CD4-positive, alpha-beta T cell treated with Interleukin-1 beta for 1 hour (primary cell): ENCODE results near the gene SLITRK1.

ENCODE experiments used
- DNase-seq, 2 donors: peaks; one replicate each; pipeline ENCODE4 v3.0.0-alpha.2; 2020 to 2022

The SLITRK1 gene, protein sequence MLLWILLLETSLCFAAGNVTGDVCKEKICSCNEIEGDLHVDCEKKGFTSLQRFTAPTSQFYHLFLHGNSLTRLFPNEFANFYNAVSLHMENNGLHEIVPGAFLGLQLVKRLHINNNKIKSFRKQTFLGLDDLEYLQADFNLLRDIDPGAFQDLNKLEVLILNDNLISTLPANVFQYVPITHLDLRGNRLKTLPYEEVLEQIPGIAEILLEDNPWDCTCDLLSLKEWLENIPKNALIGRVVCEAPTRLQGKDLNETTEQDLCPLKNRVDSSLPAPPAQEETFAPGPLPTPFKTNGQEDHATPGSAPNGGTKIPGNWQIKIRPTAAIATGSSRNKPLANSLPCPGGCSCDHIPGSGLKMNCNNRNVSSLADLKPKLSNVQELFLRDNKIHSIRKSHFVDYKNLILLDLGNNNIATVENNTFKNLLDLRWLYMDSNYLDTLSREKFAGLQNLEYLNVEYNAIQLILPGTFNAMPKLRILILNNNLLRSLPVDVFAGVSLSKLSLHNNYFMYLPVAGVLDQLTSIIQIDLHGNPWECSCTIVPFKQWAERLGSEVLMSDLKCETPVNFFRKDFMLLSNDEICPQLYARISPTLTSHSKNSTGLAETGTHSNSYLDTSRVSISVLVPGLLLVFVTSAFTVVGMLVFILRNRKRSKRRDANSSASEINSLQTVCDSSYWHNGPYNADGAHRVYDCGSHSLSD

DNA sequence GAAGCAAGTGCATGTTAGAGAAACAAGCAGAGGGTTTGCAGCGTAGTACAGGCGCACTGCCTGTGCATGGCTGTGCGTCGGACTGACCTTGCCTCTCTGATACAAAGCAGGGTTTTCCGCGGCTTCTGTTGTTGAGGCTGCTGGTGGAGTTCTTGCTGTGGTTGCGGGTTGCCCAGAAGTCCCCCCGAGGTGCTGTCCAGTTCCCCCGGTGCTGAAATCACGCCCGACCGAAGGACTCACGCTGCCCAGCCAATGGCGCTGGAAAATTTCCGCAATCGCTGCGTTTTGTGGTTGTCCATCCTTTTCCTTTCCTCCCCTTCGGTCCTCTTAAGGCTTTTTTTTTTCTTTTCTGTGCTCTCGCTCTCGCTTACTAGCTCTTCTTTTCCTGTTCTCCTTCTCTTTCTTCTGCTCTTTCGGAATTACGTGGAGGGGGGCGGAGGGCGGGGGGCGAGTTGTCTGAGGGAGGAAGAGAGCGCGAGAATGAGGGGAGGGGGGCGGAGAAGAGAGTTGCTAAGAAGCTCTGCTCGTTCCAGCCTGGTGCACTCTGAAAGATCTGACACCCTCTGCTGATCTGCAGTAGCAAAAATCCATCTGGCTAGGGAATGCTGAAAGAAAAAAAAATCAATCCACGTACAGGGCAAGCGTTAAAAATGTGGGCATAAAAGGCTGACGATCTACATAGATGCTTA lies at the start of gene SLITRK1:
SLITRK1 (minus strand) TSS at position 558 of the 689 bp plus-strand sequence. CDS start 967 bp downstream, outside the sequence.
- peak in 1 of 2 donors; percentile 8 for DNase-seq

DNA sequence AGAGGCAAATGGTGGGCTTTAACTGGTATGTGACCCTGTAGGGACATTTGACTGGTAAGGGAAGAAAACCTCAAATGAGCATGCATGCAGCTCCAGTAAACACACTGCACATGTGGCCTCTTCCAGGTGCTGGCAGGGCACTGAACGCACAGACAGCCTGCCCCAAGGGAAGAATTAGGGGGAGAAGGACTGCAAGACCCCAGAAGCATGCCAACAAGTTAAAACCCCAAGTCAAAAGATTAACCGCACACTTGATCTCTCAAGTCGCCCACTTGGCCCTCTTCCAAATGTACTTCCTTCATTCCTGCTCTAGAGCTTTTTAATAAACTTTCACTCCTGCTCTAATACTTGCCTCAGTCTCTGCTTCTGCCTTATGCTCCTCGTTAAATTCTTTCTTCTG lies 46.9 kb upstream of the SLITRK1 start:
- no peak for DNase-seq

DNA sequence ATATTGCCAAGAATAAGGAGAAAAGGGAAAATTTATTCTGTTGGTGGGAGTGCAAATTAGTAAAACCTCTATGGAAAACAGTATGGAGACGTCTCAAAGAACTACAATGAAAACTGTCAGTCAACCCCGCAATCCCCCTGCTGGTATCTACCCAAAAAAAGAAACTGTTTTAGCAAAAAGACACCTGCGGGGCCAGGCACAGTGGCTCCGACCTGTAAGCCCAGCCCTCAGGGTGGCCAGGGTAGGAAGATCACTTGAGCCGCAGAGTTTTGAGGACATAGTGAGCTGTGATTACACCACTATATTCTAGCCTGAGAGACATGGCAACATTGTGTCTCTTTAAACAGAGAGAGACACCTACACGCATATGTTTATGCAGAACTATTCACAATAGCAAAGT lies 37.5 kb upstream of the SLITRK1 start:
- no peak for DNase-seq

DNA sequence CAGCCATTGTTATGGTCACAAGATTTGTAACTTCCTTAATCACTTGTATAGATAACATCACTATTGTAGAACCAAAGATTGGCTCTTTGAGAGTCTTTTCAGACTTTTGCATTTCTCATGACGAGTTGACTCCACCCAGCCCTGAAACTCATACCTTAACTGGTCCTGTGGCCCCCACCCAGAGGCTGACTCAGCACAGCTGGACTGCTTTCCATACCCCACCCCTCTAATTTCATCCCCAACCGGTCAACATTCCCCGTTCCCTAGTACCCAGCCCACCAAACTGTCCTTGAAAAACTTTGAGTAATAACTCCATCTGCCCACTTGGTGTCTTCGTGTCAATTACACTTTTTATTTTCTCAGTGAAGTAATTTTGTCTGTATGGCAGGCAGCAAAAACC lies 32.1 kb upstream of the SLITRK1 start:
- DNase-seq, result no peak

DNA sequence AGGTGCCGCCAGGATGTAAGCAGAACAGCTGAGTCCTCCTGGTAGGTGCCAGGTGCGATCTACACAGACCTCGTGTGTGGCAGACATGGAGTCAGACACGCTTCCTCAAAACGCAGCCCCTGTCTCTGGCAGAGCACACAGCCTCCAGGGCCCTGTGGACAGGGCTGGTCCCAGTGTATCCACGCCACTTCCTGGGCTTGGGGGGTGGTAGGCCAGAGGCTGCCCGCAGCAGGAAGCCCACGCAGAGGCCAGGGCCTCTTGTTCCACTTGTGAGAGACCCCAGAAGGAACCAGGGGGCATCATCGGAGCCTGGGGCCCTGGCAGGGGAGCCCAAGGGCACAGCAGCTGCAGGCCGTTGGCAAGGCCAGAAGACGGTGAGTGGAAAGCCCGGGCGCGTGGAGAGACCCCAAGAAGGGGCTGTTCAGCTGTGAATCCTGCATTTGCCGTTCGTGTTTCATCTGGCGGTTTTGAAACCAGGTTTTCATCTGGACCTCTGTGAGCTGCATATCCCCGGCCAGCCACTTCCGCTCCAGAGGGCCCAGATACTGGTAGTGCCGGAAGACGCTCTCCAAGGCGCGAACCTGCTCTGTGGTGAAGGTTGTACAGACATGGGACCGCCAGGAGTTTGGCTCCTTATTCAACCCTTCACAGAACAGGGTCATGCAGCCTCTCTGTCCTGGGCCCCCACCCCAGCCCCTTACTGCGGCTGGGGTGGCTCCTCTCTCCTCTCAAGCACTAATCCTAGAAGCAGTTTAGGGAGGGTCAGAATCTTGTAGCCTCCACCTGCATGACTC lies 25.1 kb upstream of the SLITRK1 start:
- no peak for DNase-seq

DNA sequence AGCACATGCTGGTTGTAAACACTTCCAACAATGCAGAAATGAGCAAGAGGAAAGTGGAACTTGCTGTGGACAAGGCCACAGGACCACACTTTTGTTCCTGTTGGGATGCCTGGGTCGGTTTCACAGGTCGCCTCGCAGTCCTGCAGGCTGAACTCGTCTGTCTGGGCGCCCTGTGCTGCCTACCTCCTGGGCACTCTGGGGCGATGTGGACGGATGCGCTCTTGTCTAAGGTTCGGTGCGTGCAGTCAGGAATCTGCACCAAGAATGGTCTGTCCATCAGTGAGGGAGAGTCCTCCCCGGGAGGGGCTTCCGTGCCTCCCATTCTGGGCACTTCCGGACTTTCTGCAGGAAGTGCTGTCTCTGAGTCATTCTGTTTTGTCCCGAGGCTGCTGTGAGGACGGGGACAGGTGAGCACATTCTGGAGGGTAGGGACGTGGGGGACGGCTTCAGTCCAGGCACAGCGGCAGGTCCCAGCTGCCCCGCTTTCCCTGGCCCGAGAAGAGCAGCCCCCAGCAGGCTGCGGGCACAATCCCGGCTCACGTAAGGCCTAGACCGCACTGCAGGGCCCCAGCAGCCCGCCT lies 24.1 kb upstream of the SLITRK1 start:
- no peak for DNase-seq

DNA sequence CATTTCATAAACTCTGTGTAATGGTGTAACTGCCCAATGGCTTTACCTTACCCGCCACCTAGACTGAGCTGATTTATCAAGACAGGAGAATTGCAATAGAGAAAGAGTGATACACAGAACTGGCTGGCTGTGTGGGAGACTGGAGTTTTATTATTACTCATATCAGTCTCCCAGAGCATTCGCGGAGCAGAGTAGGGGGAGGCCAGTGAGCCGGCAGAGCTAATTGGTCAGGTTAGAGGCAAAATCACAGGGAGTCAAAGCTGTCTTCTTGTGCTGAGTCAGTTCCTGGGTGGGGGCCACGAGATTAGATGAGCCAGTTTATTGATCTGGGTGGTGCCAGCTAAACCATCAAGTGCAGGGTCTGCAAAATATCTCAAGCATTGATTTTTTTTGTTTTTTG lies 23.4 kb upstream of the SLITRK1 start:
- DNase-seq, result no peak

DNA sequence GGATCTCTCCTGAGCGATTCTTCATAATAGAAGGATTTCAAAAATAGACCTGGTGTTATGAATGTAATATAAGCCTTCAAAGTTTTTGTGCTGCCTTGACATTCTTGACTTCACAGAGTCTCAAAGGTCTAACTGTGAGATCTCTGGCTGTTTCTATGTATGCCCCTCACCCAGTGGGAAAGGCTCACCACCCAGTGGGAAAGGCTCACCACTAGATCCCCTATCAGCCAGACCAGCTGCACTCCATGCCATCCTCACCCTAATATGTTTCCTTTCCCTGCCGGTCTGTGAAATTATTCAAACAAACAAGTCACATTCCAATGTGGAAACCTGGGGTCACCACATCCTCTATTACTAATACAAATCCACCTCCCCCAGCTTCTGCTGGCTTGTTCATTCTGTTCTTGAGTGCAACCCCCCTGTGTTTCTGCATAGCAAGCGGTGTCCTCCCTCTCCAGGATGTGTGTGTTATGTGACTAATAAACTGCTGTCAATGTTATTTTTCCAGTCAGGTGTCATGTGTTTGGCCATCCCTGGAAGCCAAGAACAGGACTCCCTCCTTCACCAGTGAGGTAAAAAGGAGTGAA lies 13.8 kb upstream of the SLITRK1 start:
- no peak for DNase-seq

DNA sequence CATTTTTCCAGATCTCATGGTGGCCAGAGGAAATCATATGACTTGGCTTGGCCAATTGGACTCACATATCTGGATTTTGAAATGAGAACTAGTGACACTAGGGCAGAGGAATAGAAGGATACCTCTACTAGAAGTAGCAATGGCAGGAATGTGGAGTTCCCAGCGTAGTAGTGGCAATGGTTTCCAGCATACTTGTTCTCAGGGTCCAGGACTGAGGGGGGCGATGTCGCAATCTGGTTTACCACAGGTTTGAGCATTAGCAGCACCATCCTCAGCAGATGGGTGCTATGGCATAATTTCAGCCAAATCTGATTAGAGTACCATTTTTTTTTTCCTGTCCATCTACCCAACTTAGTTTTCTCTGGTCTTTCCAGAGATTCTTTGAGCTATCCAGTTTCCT lies 8.1 kb upstream of the SLITRK1 start:
- no peak for DNase-seq

DNA sequence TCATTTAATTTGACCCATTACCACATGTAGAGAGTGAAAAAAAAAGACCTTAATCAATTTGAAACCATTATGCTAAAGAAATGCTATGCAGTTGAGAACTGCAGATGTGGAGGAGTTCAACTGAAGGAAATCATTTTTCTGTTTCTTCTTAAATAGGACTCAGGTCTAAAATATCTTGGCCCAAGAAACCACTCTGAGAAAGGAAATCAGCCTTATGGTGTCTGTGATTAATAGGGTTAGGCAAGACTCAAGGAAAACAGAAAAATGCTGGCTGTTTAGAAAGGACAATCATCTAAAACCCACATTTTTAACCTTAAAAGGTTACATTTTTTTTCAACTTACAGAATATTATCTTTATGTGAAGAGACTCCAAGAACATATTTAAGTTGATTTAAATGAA lies 1.9 kb upstream of the SLITRK1 start:
- no peak for DNase-seq

DNA sequence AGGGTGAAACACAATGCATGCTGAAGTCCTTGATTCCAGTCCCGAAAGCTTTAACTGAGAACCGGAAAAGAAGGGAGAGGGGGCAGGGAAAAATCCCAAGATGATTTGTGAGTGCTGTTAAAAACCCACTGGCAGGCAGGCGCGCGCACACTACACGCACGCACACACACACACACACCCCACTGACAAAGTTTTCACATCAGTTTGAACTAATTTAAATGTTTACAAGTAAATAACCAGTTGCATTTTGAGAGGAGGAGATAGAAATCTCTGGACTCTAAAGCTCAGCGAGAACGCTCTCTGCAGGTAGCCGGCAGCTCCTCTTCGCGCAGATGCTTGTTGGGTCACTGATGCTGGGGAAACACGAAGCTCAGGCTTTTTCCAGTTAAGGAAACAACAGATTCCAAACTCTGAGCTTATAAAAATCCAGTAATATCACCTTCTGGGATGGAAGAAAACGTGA lies 818 bp upstream of the SLITRK1 start:
- no peak for DNase-seq

DNA sequence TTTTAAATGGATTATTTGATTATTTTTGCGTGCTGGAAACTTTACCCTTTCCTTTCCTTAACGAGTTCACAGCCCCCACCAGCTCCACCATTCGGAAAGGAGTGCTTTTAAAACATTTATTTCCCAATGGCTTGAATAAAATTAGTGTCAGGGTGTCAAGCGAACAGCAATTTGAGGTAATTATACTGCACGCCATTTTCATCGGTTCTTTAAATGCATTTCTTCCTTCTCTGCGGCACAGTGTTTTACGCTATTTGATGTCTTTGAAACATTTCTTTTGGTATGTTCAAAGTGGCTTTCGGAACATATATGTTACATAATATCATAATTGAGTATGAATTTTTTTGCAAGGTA lies 309 bp upstream of the SLITRK1 start:
- DNase-seq, result no peak

DNA sequence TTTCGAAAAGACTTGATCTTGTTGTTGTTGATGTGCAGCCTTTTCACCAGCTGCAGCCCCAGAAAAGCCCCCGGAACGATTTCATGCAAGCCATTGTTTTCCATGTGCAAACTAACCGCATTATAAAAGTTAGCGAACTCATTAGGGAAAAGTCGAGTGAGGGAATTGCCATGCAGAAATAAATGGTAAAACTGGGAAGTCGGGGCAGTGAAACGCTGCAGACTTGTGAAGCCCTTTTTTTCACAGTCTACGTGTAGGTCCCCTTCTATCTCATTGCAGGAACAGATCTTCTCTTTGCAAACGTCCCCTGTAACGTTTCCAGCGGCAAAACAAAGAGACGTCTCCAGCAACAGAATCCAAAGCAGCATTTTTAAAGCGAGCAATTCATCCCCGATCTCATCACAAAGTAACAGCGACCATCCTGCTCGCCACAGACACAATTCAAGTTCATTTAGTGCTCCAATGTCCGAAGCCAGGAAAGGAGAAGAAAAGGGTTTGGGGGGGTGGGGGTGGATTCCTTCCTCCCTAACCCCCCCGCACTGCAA lies 1.1 kb downstream of the SLITRK1 start:
- no peak for DNase-seq

DNA sequence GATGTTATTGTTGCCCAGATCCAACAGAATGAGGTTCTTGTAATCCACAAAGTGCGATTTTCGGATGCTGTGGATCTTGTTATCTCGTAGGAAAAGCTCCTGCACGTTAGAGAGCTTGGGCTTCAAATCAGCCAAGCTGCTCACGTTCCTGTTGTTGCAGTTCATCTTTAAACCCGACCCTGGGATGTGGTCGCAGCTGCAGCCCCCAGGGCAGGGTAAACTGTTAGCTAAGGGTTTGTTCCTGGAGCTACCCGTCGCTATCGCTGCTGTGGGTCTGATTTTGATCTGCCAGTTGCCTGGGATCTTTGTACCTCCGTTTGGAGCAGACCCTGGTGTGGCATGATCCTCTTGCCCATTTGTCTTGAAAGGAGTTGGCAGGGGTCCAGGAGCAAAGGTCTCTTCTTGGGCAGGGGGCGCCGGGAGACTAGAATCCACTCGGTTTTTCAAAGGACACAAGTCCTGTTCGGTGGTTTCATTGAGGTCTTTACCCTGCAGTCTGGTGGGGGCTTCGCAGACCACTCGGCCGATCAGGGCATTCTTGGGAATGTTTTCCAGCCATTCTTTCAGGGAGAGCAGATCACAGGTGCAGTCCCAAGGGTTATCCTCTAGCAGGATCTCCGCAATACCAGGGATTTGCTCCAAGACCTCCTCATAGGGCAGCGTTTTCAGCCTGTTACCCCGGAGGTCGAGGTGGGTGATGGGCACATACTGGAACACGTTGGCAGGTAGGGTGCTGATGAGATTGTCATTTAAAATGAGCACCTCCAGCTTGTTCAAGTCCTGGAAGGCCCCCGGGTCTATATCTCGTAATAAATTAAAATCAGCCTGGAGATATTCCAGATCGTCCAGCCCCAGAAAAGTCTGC lies 1.8 kb downstream of the SLITRK1 start:
- DNase-seq, result no peak

DNA sequence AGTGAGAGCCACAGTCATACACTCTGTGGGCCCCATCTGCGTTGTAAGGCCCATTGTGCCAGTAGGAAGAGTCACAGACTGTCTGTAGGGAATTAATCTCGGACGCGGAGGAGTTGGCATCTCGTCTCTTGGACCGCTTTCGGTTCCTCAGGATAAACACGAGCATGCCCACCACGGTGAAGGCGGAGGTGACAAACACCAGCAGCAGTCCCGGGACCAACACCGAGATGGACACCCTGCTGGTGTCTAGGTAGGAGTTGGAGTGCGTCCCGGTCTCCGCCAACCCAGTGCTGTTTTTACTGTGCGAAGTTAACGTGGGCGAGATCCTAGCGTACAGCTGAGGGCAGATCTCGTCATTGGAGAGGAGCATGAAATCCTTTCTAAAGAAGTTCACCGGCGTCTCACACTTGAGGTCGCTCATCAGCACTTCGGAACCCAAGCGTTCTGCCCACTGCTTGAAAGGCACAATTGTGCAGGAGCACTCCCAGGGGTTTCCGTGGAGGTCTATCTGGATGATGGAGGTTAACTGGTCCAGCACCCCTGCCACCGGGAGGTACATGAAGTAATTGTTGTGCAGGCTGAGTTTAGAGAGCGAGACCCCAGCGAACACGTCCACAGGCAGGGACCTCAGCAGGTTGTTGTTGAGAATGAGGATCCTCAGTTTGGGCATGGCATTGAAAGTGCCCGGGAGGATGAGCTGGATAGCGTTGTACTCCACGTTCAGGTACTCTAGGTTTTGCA lies 2.7 kb downstream of the SLITRK1 start:
- DNase-seq, result no peak

DNA sequence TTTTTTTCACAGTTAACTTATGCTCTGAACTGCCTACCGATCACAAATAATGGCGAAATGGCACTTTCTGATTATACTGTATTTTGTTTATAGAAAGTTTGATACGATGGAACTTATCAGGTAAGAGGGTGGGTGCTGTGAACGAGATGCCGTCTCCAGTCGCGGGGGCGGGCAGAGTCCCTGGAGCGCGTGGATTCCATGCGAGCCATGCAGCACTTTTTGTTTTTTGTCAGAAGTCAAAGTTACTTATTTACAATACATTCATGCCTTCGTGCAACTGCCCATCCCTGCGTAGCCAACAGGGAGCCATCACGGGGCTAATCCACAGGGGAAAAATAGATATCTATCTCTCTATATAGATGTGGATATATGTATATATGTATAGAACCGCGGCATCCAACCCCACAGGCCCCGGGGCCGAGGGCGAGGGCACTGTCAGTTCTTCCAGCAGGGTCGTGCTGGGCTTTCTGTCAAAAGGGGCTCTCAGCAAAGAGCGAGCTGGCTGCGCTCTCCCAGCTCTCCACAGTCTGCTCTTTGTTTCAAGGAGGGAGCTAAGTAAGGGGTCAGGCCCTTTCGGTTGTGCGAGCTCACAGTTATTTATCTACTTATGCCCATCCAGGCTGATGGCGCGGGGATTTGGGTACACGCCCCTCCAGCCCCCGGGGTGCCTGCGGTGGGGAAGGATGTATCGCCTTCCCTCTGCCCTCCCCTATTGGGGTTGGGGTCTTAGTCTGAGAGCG lies 3.4 kb downstream of the SLITRK1 start:
- no peak for DNase-seq

DNA sequence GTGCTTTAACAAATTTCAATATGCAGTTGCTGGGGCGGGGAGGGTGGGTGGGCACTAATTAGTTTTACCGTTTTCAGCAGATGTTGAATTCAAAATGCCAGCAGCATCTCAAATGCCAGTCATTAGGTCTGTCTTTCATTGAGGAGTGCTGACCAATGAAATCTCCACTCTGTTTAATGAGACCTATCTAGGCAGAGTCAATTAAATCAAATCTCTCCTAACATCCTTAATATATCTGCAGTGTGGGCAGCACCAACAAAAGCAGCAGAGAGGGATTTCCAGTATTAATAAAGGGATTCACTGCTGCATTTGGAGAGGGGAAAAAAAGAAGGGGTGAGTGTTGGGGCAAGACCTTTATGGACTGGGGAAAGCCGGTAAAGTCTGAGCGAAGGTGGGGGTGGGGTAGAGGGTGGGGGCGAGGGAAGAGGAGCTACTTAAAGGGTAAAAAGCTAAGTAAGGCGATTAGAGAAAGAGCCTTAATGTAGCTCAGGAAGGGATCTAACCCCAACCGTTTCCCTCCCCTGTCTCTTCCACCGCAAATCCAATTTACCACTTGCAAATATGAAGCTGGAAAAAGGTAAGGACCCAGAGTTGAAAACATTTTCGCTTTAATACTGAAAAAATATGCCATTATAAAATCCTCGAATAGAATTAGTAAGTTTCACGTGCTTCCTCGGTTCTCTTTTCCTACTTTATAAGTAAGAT lies 4.5 kb downstream of the SLITRK1 start:
- no peak for DNase-seq

DNA sequence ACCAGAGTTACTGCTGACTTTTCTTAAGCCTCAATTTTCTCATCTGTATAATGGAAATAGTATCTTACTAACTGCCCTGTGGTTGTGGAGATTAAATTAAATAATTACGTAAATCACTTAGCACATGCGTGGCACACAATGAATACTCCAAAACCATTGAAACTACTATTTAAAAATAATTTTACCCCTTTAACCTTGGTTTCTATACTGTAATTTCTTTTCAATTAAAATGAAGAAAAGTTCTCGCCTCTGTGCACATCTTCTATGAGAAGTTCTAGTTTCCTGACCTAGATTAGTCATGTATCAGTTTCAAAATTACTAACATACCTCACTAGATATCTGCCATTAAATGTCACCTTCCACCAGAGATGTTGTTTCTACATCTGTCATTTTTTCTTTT lies 5.7 kb downstream of the SLITRK1 start:
- DNase-seq, result no peak

DNA sequence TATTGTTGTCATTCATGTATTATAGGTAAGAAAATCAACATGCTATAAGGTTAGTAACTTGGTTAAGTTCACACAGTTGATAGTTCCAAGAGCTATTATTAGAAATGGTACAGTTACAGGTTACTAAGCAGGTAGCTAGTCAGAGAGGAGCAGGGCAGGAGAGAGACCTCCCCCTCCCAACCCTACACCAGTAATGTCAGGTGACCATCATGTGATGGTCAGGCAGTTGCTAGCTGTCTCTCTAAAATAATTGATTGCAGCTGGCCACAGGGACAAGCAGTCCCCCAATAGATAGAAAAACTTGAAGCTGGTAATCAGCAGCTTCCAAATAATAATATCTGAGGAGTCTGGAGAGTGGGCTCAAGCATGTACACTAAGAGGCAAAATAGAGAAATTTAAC lies 14.6 kb downstream of the SLITRK1 start:
- no peak for DNase-seq
